GM12878 (cell line): Measurements from ENCODE around the gene FRMD8. TPM values are rescaled to one million over a fixed set of nuclear protein-coding genes. Genes with fewer than 3 reads are reported as not detected.

Experiments used
- CHD2 ChIP-seq: IDR thresholded peaks from 2 replicates; pipeline ENCODE4 v1.6.1; 2011; ENCODE audit warnings: low read depth, low read length, improper control_type of control experiment, borderline replicate concordance
- EED ChIP-seq: sonication (generic); IDR thresholded peaks from 2 replicates; pipeline ENCODE4 v1.6.1; 2016; ENCODE audit warnings: antibody characterized with exemption, low read depth
- GATAD2B ChIP-seq: fragments of 450-650 bp; conservative IDR thresholded peaks from 2 replicates; pipeline ENCODE4 v1.6.1; 2017; ENCODE audit warnings: low read depth, mild to moderate bottlenecking, moderate library complexity
- HDAC2 ChIP-seq: fragments of 200-600 bp; sonication (generic); IDR thresholded peaks from 2 replicates; pipeline ENCODE4 v1.6.1; 2017
- KAT2A ChIP-seq: conservative IDR thresholded peaks from 2 replicates; pipeline ENCODE4 v1.6.1; 2011; ENCODE audit warnings: low read depth, low read length; ENCODE audit not compliant: control insufficient read depth
- KLF5 ChIP-seq: fragments of 450-650 bp; IDR thresholded peaks from 2 replicates; pipeline ENCODE4 v1.6.1; 2014; ENCODE audit warnings: mild to moderate bottlenecking; ENCODE audit not compliant: partially characterized antibody
- MEF2B ChIP-seq: fragments of 450-650 bp; IDR thresholded peaks from 2 replicates; pipeline ENCODE4 v1.6.1; 2018; ENCODE audit warnings: mild to moderate bottlenecking, moderate library complexity; ENCODE audit not compliant: partially characterized antibody, poor library complexity, severe bottlenecking
- MXI1 ChIP-seq: fragments of 150-350 bp; IDR thresholded peaks from 2 replicates; pipeline ENCODE4 v1.6.1; 2011; ENCODE audit warnings: low read depth, mild to moderate bottlenecking, inconsistent platforms, low read length, improper control_type of control experiment
- MYC ChIP-seq: IDR thresholded peaks from 2 replicates; pipeline ENCODE4 v1.6.1; 2011; ENCODE audit warnings: mild to moderate bottlenecking, low read length, moderate library complexity, inconsistent platforms; ENCODE audit not compliant: insufficient read depth, insufficient replicate concordance, insufficient read length, severe bottlenecking
- NFYA ChIP-seq: IDR thresholded peaks from 2 replicates; pipeline ENCODE4 v1.6.1; 2011; ENCODE audit warnings: low read depth, mild to moderate bottlenecking, low read length, improper control_type of control experiment, borderline replicate concordance
- PAX8 ChIP-seq: fragments of 450-650 bp; IDR thresholded peaks from 2 replicates; pipeline ENCODE4 v1.6.1; 2017; ENCODE audit warnings: mild to moderate bottlenecking, moderate library complexity
- RAD21 ChIP-seq: IDR thresholded peaks from 2 replicates; pipeline ENCODE4 v1.6.1; 2011; ENCODE audit warnings: mild to moderate bottlenecking, low read depth, low read length, moderate library complexity; ENCODE audit not compliant: insufficient read depth
- RBBP5 ChIP-seq: fragments of 200-600 bp; sonication (generic); conservative IDR thresholded peaks from 2 replicates; pipeline ENCODE4 v1.6.1; 2016
- SIN3A ChIP-seq: IDR thresholded peaks from 2 replicates; pipeline ENCODE4 v1.6.1; 2012; ENCODE audit warnings: low read depth, low read length, improper control_type of control experiment
- SIX5 ChIP-seq: IDR thresholded peaks from 2 replicates; pipeline ENCODE4 v1.6.1; 2011; ENCODE audit warnings: mild to moderate bottlenecking, low read depth, low read length, moderate library complexity; ENCODE audit not compliant: severe bottlenecking
- SREBF1 ChIP-seq: IDR thresholded peaks from 2 replicates; pipeline ENCODE4 v1.6.1; 2012; ENCODE audit warnings: mild to moderate bottlenecking, low read length
- SRF ChIP-seq, 2 experiments: IDR thresholded peaks; 2 replicates each; pipeline ENCODE4 v1.6.1; 2011; ENCODE audit warnings: low read depth in 2 of 2, low read length in 2 of 2, mild to moderate bottlenecking in 1 of 2, moderate library complexity in 1 of 2
- YBX1 ChIP-seq: fragments of 450-650 bp; IDR thresholded peaks from 2 replicates; pipeline ENCODE4 v1.6.1; 2016; ENCODE audit warnings: antibody characterized with exemption
- ZNF622 ChIP-seq: fragments of 450-650 bp; IDR thresholded peaks from 2 replicates; pipeline ENCODE4 v1.6.1; 2017; ENCODE audit warnings: mild to moderate bottlenecking, inconsistent platforms
- polyA plus RNA-seq, 11 experiments: library from polyadenylated mRNA; depleted of rRNA in 4 of 11; unstranded in 6 of 11; stranded (reverse) in 5 of 11; fragments of >200 nt; fragmentation: Nextera tagmentation in 4 of 11; fragmentation: Illumina TruSeq in 1 of 11; extraction: Ambion mirVana in 4 of 11; extraction: Trizol in 1 of 11; gene quantifications; 1 replicate in 1 of 11; 2 replicates in 10 of 11; pipeline versions ENCODE4 v1.2.1 to v1.2.3, GENCODE V29; 2011 to 2016; ENCODE audit warnings: inconsistent platforms in 2 of 11, missing spikeins in 2 of 11, low read depth in 1 of 11
- total RNA-seq, 4 experiments: library from RNA; depleted of rRNA in 3 of 4; stranded (reverse); fragments of >200 nt in 3 of 4; fragmentation: Illumina TruSeq in 1 of 4; extraction: Trizol in 1 of 4; gene quantifications; 2 replicates each; pipeline versions ENCODE4 v1.2.1 to v1.2.3, GENCODE V29; 2013 to 2021
- TF ChIP-seq, protein P1 (sequence below): fragments of 450-650 bp; formaldehyde crosslinking; IDR thresholded peaks from 2 replicates; pipeline ENCODE4 v1.5.0; 2022; ENCODE audit warnings: mild to moderate bottlenecking, missing genetic modification characterization
- TF ChIP-seq, protein P2 (sequence below): fragments of 450-650 bp; IDR thresholded peaks from 2 replicates; pipeline ENCODE4 v1.6.1; 2017; ENCODE audit warnings: mild to moderate bottlenecking, moderate library complexity
- TF ChIP-seq, protein P3 (sequence below): fragments of 450-650 bp; IDR thresholded peaks from 2 replicates; pipeline ENCODE4 v1.6.1; 2018; ENCODE audit warnings: mild to moderate bottlenecking, low read depth, moderate library complexity; ENCODE audit not compliant: partially characterized antibody

FRMD8 gene
- total and polyA plus RNA-seq, 10 of the 15 experiments (the other 5 are each of a cell fraction or from before 2014, with no cell fraction given) = 8.3 to 69.4 (median 28.0) TPM

DNA sequence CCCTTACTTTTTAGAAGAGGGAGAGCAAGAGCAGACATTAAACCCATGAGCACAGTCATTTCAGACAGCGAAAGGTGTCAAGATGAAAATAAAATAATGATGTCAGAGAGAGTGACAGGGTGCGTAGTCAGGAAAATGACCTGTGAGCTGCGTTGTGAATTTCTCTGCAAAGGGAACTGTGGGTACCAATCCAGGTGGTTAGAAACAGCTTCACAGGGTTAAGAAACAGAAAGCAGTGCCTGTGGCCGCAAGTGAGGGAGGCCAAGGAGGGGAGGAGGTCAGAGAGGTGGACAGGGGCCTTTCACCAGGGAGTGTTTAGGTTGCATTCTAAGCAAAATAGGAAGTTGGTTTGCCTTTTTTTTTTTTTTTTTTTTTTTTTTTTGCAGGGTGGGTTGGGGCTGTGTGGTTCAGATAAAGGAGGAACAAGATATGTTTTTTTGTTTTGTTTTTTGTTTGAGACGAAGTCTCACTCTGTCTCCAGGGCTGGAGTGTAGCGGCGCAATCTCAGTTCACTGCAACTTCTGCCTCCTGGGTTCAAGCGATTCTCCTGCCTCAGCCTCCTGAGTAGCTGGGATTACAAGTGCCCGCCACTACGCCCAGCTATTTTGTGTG lies 24.0 kb upstream of the FRMD8 start (continued):
- TF ChIP-seq, protein P1, sequence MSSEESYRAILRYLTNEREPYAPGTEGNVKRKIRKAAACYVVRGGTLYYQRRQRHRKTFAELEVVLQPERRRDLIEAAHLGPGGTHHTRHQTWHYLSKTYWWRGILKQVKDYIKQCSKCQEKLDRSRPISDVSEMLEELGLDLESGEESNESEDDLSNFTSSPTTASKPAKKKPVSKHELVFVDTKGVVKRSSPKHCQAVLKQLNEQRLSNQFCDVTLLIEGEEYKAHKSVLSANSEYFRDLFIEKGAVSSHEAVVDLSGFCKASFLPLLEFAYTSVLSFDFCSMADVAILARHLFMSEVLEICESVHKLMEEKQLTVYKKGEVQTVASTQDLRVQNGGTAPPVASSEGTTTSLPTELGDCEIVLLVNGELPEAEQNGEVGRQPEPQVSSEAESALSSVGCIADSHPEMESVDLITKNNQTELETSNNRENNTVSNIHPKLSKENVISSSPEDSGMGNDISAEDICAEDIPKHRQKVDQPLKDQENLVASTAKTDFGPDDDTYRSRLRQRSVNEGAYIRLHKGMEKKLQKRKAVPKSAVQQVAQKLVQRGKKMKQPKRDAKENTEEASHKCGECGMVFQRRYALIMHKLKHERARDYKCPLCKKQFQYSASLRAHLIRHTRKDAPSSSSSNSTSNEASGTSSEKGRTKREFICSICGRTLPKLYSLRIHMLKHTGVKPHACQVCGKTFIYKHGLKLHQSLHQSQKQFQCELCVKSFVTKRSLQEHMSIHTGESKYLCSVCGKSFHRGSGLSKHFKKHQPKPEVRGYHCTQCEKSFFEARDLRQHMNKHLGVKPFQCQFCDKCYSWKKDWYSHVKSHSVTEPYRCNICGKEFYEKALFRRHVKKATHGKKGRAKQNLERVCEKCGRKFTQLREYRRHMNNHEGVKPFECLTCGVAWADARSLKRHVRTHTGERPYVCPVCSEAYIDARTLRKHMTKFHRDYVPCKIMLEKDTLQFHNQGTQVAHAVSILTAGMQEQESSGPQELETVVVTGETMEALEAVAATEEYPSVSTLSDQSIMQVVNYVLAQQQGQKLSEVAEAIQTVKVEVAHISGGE (CRISPR knock-in tag) = no peak
- TF ChIP-seq SIN3A (no peak), MXI1 (no peak), CHD2 (no peak), PAX8 (no peak), RAD21 (no peak), SRF (IDR thresholded peaks at IDR 0.05; ENCODE audit: low read depth in 2 of 2, low read length in 2 of 2) (no peak), GATAD2B (0 out of 2 replicates have a peak, but pooled peaks have one; percentile 13), NFYA (no peak), MEF2B (peak; percentile 67), MYC (no peak), KLF5 (no peak), SIX5 (no peak), KAT2A (no peak), SREBF1 (no peak), ZNF622 (no peak), HDAC2 (no peak), EED (peak; percentile 78), RBBP5 (no peak), YBX1 (no peak)
- TF ChIP-seq, protein P2, sequence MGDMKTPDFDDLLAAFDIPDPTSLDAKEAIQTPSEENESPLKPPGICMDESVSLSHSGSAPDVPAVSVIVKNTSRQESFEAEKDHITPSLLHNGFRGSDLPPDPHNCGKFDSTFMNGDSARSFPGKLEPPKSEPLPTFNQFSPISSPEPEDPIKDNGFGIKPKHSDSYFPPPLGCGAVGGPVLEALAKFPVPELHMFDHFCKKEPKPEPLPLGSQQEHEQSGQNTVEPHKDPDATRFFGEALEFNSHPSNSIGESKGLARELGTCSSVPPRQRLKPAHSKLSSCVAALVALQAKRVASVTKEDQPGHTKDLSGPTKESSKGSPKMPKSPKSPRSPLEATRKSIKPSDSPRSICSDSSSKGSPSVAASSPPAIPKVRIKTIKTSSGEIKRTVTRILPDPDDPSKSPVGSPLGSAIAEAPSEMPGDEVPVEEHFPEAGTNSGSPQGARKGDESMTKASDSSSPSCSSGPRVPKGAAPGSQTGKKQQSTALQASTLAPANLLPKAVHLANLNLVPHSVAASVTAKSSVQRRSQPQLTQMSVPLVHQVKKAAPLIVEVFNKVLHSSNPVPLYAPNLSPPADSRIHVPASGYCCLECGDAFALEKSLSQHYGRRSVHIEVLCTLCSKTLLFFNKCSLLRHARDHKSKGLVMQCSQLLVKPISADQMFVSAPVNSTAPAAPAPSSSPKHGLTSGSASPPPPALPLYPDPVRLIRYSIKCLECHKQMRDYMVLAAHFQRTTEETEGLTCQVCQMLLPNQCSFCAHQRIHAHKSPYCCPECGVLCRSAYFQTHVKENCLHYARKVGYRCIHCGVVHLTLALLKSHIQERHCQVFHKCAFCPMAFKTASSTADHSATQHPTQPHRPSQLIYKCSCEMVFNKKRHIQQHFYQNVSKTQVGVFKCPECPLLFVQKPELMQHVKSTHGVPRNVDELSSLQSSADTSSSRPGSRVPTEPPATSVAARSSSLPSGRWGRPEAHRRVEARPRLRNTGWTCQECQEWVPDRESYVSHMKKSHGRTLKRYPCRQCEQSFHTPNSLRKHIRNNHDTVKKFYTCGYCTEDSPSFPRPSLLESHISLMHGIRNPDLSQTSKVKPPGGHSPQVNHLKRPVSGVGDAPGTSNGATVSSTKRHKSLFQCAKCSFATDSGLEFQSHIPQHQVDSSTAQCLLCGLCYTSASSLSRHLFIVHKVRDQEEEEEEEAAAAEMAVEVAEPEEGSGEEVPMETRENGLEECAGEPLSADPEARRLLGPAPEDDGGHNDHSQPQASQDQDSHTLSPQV = no peak
- TF ChIP-seq, protein P3, sequence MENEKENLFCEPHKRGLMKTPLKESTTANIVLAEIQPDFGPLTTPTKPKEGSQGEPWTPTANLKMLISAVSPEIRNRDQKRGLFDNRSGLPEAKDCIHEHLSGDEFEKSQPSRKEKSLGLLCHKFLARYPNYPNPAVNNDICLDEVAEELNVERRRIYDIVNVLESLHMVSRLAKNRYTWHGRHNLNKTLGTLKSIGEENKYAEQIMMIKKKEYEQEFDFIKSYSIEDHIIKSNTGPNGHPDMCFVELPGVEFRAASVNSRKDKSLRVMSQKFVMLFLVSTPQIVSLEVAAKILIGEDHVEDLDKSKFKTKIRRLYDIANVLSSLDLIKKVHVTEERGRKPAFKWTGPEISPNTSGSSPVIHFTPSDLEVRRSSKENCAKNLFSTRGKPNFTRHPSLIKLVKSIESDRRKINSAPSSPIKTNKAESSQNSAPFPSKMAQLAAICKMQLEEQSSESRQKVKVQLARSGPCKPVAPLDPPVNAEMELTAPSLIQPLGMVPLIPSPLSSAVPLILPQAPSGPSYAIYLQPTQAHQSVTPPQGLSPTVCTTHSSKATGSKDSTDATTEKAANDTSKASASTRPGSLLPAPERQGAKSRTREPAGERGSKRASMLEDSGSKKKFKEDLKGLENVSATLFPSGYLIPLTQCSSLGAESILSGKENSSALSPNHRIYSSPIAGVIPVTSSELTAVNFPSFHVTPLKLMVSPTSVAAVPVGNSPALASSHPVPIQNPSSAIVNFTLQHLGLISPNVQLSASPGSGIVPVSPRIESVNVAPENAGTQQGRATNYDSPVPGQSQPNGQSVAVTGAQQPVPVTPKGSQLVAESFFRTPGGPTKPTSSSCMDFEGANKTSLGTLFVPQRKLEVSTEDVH = no peak
